ENCODE measurements around the gene UBXN7.
"Not testable (repeated sequence)": the region's sequence is repeated elsewhere in the genome, so short reads cannot be mapped to it uniquely, and the experiment has no call there.

The UBXN7 gene

DNA sequence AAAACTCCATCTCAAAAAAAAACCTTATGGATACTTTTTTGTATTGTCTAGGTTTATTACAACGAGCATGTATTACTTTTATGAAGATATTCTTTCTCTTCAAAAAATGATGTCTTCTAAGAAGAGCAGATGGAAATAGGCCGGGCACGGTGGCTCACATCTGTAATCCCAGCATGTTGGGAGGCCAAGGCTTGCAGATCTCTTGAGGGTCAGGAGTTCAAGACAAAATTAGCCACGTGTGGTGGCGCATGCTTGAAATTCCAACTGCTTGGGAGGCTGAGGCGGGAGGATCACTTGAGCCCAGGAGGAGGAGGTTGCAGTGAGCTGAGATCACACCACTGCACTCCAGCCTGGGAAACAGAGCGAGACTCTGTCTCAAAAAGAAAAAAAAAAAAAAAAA, 118.1 kb downstream of the UBXN7 start:
- not testable (repeated sequence) for DNase-seq

DNA sequence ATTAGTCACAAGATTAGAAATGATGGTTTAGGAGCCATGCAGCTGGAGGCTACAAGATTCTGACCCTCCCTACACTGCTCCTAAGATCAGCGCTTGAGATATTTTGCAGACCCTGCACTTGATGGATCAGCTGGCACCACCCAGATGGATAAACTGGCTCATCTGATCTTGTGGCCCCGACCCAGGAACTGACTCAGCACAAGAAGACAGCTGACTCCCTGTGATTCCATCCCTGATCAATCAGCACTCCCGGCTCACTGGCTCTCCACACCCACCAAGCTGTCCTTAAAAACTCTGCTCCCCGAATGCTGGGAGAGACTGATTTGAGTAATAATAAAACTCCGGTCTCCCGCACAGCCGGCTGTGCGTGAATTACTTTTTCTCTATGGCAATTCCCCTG, 129.3 kb downstream of the UBXN7 start:
- not testable (repeated sequence) for DNase-seq

DNA sequence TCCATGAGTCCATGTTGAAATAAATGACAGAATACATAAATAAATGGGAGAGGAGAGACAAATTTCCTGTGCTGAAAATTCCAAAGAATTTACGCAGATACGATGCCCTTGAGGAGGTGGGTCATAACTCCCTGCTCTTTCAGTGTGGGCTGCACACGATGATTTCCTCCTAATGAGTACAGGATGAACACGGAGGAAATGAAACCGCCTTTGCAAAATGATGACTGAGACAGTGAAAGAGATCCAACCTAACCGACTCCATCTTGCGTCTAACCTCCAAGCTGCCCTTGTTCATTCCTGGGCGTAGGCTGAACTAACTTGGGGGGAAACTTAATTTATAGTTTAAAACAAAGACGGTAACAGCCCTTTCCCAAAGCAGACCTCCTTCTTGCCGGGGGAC, 129.7 kb downstream of the UBXN7 start:
- DNase-seq = not testable (repeated sequence)

DNA sequence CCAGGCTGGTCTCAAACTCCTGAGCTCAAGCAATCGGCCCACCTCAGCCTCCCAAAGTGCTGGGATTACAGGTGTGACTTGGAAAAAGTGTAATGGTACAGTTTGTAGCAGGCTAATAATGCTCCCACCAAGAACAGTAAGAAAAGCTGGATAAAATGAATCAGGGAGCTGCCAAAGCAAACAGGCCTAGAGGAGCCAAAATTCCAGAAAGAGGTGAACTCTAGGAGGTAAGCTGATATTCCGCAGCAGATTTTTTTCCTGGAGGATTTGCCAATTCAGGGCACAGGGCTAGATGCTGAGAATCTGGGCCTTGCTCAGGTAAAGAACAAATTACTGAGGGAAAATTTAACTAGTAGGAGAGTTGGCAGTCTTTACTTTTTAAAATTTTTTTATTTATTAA, 133.7 kb downstream of the UBXN7 start:
- DNase-seq = no peak
